OCI-LY1 (cell line): ENCODE data around the gene ZNF536.

ENCODE experiments used
- CTCF ChIP-seq: fragments of 200-600 bp; sonication (generic), shearing (Covaris generic); IDR thresholded peaks from 2 replicates; pipeline ENCODE4 v1.5.1; 2017; ENCODE audit warnings: mild to moderate bottlenecking, antibody characterized with exemption, low read length, moderate library complexity, mixed read lengths
- EZH2 ChIP-seq: fragments of 200-600 bp; sonication (generic), shearing (Covaris generic); IDR thresholded peaks from 2 replicates; pipeline ENCODE4 v1.8.0; 2017; ENCODE audit warnings: borderline replicate concordance, mixed run types, mild to moderate bottlenecking, antibody characterized with exemption, low read length, moderate library complexity, mixed read lengths

- TF ChIP-seq CTCF (no peak), EZH2 (no peak)
These were observed 144.3 kb downstream of the ZNF536 start for GRCh38 chr19:30516531-30516930.
